HG02943 (cell line): ENCODE results near the gene FBLN1.
"Not testable (repeated sequence)": the region's sequence is repeated elsewhere in the genome, so short reads cannot be mapped to it uniquely, and the experiment has no call there.

Source experiments
- ATAC-seq: cut with Tn5 transposase; IDR thresholded peaks from one replicate; pipeline ENCODE4 v1.9.1; 2021; ENCODE audit warnings: mild to moderate bottlenecking, low read depth, moderate library complexity; ENCODE audit not compliant: unreplicated experiment

The FBLN1 gene

GRCh38 chr22:45543243-45543642 lies 40.6 kb downstream of the FBLN1 start:
- ATAC-seq = no peak

- no peak for ATAC-seq
Observed at GRCh38 chr22:45544588-45545170, 42.0 kb downstream of the FBLN1 start.

GRCh38 chr22:45546333-45547015 lies 43.8 kb downstream of the FBLN1 start:
- ATAC-seq = no peak

GRCh38 chr22:45547016-45547345 lies 44.3 kb downstream of the FBLN1 start:
- ATAC-seq = no peak

GRCh38 chr22:45547731-45548130 lies 45.0 kb downstream of the FBLN1 start:
- no peak for ATAC-seq

GRCh38 chr22:45548247-45548840 lies 45.7 kb downstream of the FBLN1 start:
- no peak for ATAC-seq

GRCh38 chr22:45548991-45549761 lies 46.5 kb downstream of the FBLN1 start:
- ATAC-seq = no peak

- no peak for ATAC-seq
Observed at GRCh38 chr22:45549762-45550378, 47.2 kb downstream of the FBLN1 start.

- no peak for ATAC-seq
Observed at GRCh38 chr22:45550416-45550815, 47.7 kb downstream of the FBLN1 start.

GRCh38 chr22:45550891-45551290 lies 48.2 kb downstream of the FBLN1 start:
- no peak for ATAC-seq

- no peak for ATAC-seq
Observed at GRCh38 chr22:45551310-45552016, 48.8 kb downstream of the FBLN1 start.

- no peak for ATAC-seq
Observed at GRCh38 chr22:45552017-45552411, 49.3 kb downstream of the FBLN1 start.

GRCh38 chr22:45552580-45553350 lies 50.1 kb downstream of the FBLN1 start:
- no peak for ATAC-seq

- ATAC-seq = no peak
Observed at GRCh38 chr22:45553351-45554039, 50.8 kb downstream of the FBLN1 start.

GRCh38 chr22:45554040-45554406 lies 51.3 kb downstream of the FBLN1 start:
- ATAC-seq = no peak

- no peak for ATAC-seq
Observed at GRCh38 chr22:45554861-45555260, 52.2 kb downstream of the FBLN1 start.

- ATAC-seq = not testable (repeated sequence)
Observed at GRCh38 chr22:45557926-45558325, 55.2 kb downstream of the FBLN1 start.

- not testable (repeated sequence) for ATAC-seq
Observed at GRCh38 chr22:45560092-45560491, 57.4 kb downstream of the FBLN1 start.

GRCh38 chr22:45560761-45561160 lies 58.1 kb downstream of the FBLN1 start:
- not testable (repeated sequence) for ATAC-seq
